Stimulated activated CD8-positive, alpha-beta memory T cell treated with anti-CD3 and anti-CD28 coated beads, Interleukin-2, amount 100 ng/mL, for 48 hours (primary cell): ENCODE data around the gene ESRRB.

Experiments used
- DNase-seq, 2 donors: peaks; one replicate each; pipeline ENCODE4 v3.0.0-alpha.2; 2020; ENCODE audit warnings: low read depth in 2 of 2

ESRRB gene

DNA sequence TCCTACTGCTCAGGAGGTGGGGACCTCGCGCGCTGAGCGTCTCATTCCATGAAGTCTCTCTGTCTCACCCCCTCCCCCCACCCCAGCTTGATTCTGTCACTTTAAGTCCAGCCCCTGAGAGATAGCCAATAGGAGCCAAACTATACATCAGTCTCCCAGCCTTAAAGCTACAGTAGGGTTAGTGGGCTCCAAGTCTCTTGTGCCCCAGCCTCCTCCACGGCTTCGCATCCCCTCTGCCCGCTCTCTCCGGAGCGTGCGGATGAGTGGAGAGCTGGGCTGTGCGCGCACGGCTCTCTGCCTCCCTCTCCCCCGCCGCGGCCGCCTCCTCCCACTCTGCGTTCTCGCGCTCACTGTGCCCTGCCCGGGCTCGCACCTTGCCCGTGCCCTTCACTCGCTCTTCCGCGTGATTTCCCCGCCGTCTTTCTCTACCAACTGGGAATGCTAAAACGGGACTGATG is at the start of gene ESRRB:
Gene ESRRB, plus strand, starts transcription at position 191 of the 458 bp plus-strand sequence. Its CDS starts 265 bp downstream, at position 456.
- DNase-seq = no peak

GRCh38 chr14:76326918-76327689 is 48.8 kb upstream of the ESRRB start:
- DNase-seq = no peak

DNA sequence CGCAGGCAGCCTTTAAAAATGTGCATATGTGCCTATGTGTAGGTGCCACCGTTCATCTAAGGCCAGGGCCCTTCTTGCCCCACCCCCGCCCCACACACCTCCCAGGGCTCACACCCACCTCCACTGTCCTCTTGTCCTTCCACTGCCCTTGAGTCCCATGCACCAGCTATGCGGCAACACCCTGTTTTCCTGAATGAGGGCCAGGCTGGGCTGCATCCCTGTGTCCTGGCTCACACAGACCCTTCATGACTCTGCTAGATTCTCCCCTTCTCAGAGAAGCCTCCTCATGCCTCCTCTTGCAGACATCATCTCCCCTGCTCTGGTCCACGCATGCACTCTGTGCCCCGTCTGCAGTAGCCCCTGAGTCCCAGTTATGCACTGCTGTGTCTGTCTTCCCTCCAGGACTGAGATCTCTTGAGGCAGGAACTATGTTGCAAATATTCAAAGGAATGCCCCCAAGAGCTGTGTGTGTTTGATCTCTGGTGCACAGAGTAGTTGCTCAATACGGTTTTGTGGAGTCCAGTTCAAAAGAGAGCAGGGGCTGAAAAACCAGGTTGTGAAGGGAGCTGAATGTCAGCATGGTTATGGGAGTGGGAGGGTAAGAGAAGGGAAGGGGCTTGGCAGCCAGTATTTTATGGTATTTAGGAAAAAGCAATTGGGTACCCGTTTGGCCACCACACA is 47.3 kb upstream of the ESRRB start:
- DNase-seq = no peak

GRCh38 chr14:76329154-76329928 is 46.6 kb upstream of the ESRRB start:
- DNase-seq = no peak

- no peak for DNase-seq
These were observed 46.0 kb upstream of the ESRRB start for GRCh38 chr14:76329951-76330350.

DNA sequence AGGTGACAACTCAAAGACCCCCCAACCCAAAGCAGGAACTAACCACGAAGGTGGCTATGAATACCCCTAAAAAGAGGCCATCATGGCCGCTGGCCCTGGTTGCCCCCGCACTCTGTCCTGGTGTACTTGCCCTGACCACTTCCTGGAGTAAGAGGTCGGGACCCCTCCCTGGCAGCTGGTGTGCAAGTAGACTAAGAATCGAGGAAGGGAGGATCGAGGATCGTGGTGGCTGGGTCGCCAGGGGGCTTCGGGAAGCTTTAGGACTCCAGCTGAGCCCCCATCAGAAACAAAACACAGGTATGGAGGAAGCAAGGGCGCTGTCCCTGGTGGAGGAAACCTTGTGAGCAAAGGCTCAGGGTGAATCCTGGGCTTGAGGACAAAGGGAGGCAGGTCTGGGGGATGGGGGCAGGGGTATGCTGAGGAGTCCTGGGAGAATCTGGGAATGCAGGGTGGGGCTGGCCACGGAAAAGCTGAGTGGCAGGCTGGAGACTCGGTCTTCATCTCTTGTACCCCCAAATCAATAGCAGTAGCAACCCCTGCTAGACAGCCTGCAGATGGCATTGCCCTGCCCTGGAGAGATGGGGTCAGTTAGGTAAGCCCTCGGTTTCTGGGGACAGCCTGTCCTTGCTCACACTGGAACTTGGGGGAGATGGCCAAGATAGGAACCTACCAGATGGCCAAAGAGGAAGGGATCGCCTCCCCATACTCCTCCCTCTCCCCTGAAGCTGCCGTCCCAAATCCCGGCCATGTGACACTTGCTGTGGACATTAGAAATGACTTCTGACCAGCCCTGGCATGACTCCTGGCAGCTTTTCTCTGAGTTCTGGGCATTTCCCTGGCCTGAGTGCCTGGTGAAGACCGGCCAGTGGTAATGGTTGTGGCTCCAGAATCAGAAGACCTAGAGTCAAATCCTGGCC is 45.3 kb upstream of the ESRRB start:
- no peak for DNase-seq

- DNase-seq = no peak
These were observed 44.5 kb upstream of the ESRRB start for GRCh38 chr14:76331328-76332011.

DNA sequence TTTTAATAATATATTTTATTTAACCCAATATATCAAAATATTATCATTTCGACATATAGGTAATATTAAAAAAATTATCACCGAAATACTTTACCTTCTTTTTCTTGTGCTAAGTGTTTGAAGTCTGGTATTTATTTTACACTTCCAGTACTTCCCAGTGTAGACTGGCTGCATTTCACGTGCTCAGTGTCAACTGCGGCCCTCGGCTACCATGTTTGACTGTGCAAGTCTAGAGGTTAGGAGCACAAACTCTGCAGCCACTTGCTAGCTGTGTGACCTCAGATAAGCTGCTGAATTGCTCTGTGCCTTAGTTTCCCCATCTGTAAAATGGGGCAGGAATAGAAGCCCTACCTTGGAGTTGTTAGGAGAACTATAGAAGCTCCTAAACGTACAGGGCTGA is 42.3 kb upstream of the ESRRB start:
- DNase-seq = no peak

DNA sequence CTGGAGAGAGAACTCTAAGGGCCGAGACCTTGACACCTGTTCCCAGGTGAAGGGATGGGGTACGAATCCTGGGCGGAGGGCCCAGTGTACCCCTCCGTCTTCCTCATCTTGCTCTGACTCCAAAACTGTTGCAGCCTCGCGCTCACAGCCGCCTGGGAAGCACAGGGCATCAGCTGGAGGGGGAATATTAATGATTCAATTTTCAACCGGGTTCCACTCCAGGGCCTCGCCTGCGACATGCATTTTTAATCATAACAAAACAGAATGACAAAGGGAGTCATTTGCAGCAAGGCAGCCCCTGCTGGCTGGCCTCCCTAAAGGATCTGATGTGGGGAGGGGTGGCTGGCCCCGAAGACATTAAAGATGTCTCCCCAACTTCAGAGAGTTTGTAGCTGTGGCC is 41.6 kb upstream of the ESRRB start:
- DNase-seq = no peak

GRCh38 chr14:76336876-76337275 is 39.1 kb upstream of the ESRRB start:
- DNase-seq = no peak

DNA sequence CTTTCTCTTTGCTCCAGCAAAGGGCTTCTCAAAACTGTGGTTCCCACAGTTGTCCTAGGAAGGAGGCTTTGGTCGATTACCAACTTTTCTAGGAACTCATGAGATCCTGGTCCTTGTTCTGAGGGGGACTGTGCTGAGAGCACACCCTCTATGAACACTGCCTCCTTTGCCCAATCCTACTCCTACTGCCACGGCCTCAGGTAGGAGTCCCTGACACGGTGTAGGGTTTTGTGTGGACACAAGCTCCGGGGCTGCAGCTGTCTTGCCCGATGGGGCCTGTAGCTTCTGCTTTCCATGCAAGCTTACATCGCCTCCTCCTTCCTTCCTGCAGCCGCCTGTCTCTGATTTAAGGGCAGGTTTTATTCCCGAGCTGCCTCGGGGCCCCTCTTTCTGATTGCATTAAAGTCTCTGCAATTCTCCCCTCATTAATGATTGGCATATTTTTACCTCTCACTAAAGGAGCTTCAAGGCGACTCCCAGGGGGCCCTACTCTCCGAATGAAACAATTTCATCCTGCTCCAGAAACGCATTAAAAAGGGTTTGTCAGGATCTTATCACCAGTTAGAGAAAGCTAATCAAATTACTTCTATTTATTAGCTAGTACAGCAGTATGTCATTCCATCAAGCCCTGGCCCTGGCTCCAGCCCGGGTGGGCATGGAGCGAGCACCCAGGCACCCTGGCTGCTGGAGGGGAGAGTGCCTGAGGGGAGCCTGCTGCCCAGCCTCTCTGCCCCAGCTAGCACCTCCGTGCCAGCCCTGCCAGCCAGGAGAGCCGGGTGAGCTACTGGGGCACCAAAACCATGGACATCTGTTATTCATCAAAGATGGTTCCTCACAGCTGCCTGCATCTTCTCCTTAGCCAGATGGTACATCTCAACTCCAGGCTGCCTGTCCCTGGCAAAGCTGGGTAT is 38.0 kb upstream of the ESRRB start:
- no peak for DNase-seq

GRCh38 chr14:76339728-76340615 is 36.0 kb upstream of the ESRRB start:
- no peak for DNase-seq

DNA sequence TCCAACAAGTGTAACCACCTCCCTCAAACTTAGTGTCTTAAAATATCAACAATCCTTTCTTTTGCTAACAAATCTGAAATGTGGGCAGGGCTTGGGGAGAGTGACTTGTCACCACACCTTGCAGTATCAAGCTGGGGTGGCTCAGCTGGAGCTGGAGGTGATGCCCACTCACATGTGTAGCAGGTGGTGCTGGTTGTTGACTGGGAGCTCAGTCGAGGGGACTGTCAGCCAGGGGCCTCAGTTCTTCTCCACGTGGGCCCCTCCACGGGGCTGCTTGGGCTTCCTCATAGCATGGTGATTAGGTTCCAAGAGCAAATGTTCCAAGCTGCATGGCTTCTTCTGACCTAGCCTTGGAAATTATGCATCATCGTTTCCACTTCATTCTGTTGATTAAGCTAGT is 32.6 kb upstream of the ESRRB start:
- no peak for DNase-seq

- DNase-seq = no peak
These were observed 29.4 kb upstream of the ESRRB start for GRCh38 chr14:76346391-76347160.

DNA sequence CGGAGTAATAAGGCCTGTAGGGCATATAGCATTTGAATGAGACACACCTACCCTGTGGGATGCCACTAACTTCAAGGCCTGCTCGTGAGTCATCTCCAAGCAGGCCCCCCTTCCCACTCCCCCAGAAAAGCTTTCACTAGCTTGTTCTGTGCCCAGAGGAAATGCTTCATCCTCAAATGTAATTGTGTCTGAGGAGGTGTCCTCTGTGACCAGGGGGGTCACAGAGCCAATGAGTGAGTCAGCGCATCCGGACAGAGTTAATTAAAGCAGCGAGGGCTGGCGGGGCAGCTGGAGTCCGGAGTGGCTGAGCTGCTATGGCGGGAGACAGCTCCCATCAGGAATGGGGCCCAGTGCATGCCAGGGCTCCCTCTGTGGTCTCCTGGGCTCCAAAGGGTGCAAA is 27.0 kb upstream of the ESRRB start:
- DNase-seq = no peak

DNA sequence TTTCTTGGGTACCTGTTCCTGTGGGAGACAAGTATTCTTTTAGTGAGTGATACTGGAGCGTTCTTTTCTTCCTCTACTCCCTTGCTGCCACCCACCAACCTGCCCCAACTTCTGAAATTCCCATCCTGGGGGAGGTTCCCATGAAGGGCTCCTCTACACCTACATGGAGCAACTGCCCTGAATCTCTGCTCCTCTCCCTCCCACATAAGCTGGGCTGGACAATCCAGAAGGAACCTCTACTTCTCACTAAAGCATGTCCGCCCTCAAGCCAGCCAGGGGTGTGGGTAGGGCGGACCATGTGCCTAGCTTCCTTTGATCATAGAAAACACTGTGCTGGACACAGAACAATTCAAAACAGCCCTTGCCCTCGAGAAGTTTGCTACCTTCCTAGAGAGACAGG is 25.9 kb upstream of the ESRRB start:
- no peak for DNase-seq

DNA sequence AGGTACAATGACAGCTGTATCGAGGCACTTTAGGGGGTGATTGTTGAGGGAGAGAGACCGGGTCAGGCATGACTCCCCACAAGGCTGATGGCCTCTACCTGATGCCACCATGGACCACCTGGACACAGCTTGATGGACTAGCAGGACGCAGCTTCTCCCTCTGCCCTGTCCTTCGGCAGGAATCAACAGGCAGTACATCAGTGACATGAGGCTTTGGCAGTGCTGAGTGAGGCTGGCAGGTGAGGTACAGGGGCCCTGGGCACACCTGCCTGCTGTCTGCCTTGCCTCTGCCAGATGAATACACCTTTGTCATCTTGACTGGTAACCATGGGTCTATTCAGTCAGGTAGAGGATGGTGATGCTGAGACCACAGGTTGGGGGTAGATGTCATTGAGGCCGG is 25.3 kb upstream of the ESRRB start:
- DNase-seq = no peak

GRCh38 chr14:76351941-76352340 is 24.0 kb upstream of the ESRRB start:
- DNase-seq = no peak
